22Rv1 (cell line): ENCODE data around the gene HS1BP3.

Source experiments
- ZFX ChIP-seq: fragments of 450-650 bp; IDR thresholded peaks from 2 replicates; pipeline ENCODE4 v1.6.1; 2017; ENCODE audit warnings: antibody characterized with exemption, borderline replicate concordance
- TF ChIP-seq, protein P1 (sequence below): fragments of 450-650 bp; IDR thresholded peaks from 2 replicates; pipeline ENCODE4 v1.5.1; 2017; ENCODE audit warnings: mild to moderate bottlenecking

DNA sequence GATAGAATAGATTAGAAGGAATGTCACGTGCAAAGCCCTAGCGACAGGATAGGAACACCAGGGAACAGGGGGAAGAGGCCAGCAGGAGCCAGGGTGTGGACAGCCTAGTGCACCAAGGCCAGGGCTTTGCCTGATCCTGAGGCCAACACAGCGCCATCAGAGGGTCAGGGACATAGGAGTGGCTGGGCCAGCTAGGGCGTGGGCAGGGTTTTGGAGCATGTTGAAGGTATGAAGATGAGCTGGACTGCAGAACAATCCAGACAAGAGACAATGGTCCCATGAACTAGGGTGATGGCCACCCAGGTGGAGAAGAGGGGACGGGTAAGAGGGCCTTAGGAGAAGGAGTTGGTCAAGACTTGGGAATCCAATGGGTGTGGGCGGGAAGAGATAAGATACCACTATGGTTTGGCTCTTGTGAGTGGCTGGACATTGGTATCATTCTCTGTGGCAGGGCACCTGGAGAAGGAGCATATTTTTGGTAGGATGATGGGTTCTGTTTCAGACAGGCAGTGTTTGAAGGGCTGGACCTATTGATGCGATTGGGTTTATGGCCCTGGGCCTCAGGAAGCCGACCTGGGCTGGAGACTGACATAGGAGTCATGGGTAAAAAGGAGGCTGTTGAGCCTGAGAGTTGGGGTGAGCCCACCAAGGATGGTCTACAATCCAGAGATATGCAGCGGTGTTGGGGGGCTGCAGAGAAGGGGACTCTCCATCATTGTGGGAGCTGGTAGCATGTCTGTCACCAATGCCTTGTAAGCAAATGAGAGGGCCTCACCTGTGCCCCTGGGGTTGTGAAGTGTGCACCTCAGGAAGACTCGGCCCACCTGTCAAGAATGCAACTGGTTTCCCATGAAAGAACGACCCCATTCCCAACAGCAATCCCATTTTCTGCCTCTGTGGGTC, 2.0 kb upstream of the HS1BP3 start:
- TF ChIP-seq, protein P1, sequence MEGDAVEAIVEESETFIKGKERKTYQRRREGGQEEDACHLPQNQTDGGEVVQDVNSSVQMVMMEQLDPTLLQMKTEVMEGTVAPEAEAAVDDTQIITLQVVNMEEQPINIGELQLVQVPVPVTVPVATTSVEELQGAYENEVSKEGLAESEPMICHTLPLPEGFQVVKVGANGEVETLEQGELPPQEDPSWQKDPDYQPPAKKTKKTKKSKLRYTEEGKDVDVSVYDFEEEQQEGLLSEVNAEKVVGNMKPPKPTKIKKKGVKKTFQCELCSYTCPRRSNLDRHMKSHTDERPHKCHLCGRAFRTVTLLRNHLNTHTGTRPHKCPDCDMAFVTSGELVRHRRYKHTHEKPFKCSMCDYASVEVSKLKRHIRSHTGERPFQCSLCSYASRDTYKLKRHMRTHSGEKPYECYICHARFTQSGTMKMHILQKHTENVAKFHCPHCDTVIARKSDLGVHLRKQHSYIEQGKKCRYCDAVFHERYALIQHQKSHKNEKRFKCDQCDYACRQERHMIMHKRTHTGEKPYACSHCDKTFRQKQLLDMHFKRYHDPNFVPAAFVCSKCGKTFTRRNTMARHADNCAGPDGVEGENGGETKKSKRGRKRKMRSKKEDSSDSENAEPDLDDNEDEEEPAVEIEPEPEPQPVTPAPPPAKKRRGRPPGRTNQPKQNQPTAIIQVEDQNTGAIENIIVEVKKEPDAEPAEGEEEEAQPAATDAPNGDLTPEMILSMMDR: no peak
- TF ChIP-seq ZFX: no peak
